ENCODE results near the gene NPIPB8. TPM values are rescaled to one million over a fixed set of nuclear protein-coding genes. Genes with fewer than 3 reads are reported as not detected.
A peak's percentile ranks its signal among the peaks of the same experiment; 100 is the strongest.
"Not testable (repeated sequence)": the region's sequence is repeated elsewhere in the genome, so short reads cannot be mapped to it uniquely, and the experiment has no call there.

Gene NPIPB8
- total RNA-seq, 1 experiment from 2014 or later, result not detected

- peak; percentile 93 for DNase-seq (ENCODE audit: low read depth)
- in situ Hi-C loops (cut with HindIII; ENCODE audit: low pct_unique_long_range_greater_than_20kb, low sequenced_read_pairs), result no loop called here
These were observed 20.0 kb upstream of the NPIPB8 start for GRCh38 chr16:28617874-28618273.

GRCh38 chr16:28620316-28620715 is 17.5 kb upstream of the NPIPB8 start:
- DNase-seq (ENCODE audit: low read depth); in situ Hi-C loops (cut with HindIII; ENCODE audit: low pct_unique_long_range_greater_than_20kb, low sequenced_read_pairs): not testable (repeated sequence)

- DNase-seq (ENCODE audit: low read depth), result no peak
- in situ Hi-C loops (cut with HindIII; ENCODE audit: low pct_unique_long_range_greater_than_20kb, low sequenced_read_pairs), result no loop called here
These were observed 16.2 kb upstream of the NPIPB8 start for GRCh38 chr16:28621481-28622155.

GRCh38 chr16:28622532-28623171 is 15.2 kb upstream of the NPIPB8 start:
- DNase-seq (ENCODE audit: low read depth); in situ Hi-C loops (cut with HindIII; ENCODE audit: low pct_unique_long_range_greater_than_20kb, low sequenced_read_pairs): not testable (repeated sequence)

GRCh38 chr16:28623172-28623711 is 14.6 kb upstream of the NPIPB8 start:
- in situ Hi-C loops (cut with HindIII; ENCODE audit: low pct_unique_long_range_greater_than_20kb, low sequenced_read_pairs), result no loop called here
- no peak for DNase-seq (ENCODE audit: low read depth)

GRCh38 chr16:28630905-28631304 is 7.0 kb upstream of the NPIPB8 start:
- DNase-seq (ENCODE audit: low read depth), result not testable (repeated sequence)

GRCh38 chr16:28636093-28636823 is 1.6 kb upstream of the NPIPB8 start:
- peak; percentile 93 for DNase-seq (ENCODE audit: low read depth)
- in situ Hi-C loops (cut with HindIII; ENCODE audit: low pct_unique_long_range_greater_than_20kb, low sequenced_read_pairs), result not testable (repeated sequence)

More at GRCh38 chr16:28630905-28631304, 7.0 kb upstream of the NPIPB8 start:
- in situ Hi-C loops (cut with HindIII; ENCODE audit: low pct_unique_long_range_greater_than_20kb, low sequenced_read_pairs), result not testable (repeated sequence)

GRCh38 chr16:28638359-28638758 is 494 bp downstream of the NPIPB8 start:
- DNase-seq (ENCODE audit: low read depth); in situ Hi-C loops (cut with HindIII; ENCODE audit: low pct_unique_long_range_greater_than_20kb, low sequenced_read_pairs): not testable (repeated sequence)

- in situ Hi-C loops (cut with HindIII; ENCODE audit: low pct_unique_long_range_greater_than_20kb, low sequenced_read_pairs); DNase-seq (ENCODE audit: low read depth): not testable (repeated sequence)
These were observed 2.1 kb downstream of the NPIPB8 start for GRCh38 chr16:28639959-28640358.

GRCh38 chr16:28666264-28666663 is 28.4 kb downstream of the NPIPB8 start:
- in situ Hi-C loops (cut with HindIII; ENCODE audit: low pct_unique_long_range_greater_than_20kb, low sequenced_read_pairs); DNase-seq (ENCODE audit: low read depth): not testable (repeated sequence)

GRCh38 chr16:28667480-28667879 is 29.6 kb downstream of the NPIPB8 start:
- DNase-seq (ENCODE audit: low read depth); in situ Hi-C loops (cut with HindIII; ENCODE audit: low pct_unique_long_range_greater_than_20kb, low sequenced_read_pairs): not testable (repeated sequence)

GRCh38 chr16:28668199-28668598 is 30.3 kb downstream of the NPIPB8 start:
- DNase-seq (ENCODE audit: low read depth); in situ Hi-C loops (cut with HindIII; ENCODE audit: low pct_unique_long_range_greater_than_20kb, low sequenced_read_pairs): not testable (repeated sequence)

- in situ Hi-C loops (cut with HindIII; ENCODE audit: low pct_unique_long_range_greater_than_20kb, low sequenced_read_pairs); DNase-seq (ENCODE audit: low read depth): not testable (repeated sequence)
These were observed 50.6 kb downstream of the NPIPB8 start for GRCh38 chr16:28688327-28688952.

- in situ Hi-C loops (cut with HindIII; ENCODE audit: low pct_unique_long_range_greater_than_20kb, low sequenced_read_pairs); DNase-seq (ENCODE audit: low read depth): not testable (repeated sequence)
These were observed 51.6 kb downstream of the NPIPB8 start for GRCh38 chr16:28689425-28689824.

- in situ Hi-C loops (cut with HindIII; ENCODE audit: low pct_unique_long_range_greater_than_20kb, low sequenced_read_pairs); DNase-seq (ENCODE audit: low read depth): not testable (repeated sequence)
These were observed 53.9 kb downstream of the NPIPB8 start for GRCh38 chr16:28691722-28692121.

- in situ Hi-C loops (cut with HindIII; ENCODE audit: low pct_unique_long_range_greater_than_20kb, low sequenced_read_pairs); DNase-seq (ENCODE audit: low read depth): not testable (repeated sequence)
These were observed 55.5 kb downstream of the NPIPB8 start for GRCh38 chr16:28693257-28693950.

GRCh38 chr16:28699792-28700191 is 61.9 kb downstream of the NPIPB8 start:
- DNase-seq (ENCODE audit: low read depth); in situ Hi-C loops (cut with HindIII; ENCODE audit: low pct_unique_long_range_greater_than_20kb, low sequenced_read_pairs): not testable (repeated sequence)

GRCh38 chr16:28700349-28700748 is 62.5 kb downstream of the NPIPB8 start:
- in situ Hi-C loops (cut with HindIII; ENCODE audit: low pct_unique_long_range_greater_than_20kb, low sequenced_read_pairs); DNase-seq (ENCODE audit: low read depth): not testable (repeated sequence)

All from Caki2 (cell line).